SK-N-SH treated with all-trans-retinoic acid at 6 μM for 48 hours (cell line): Measurements from ENCODE around the gene YTHDC2.

Source experiments
- ATAC-seq: fragments of 200-7000 bp; cut with Tn5 transposase; 3 replicates; pipeline ENCODE4 v1.9.1; 2020; ENCODE audit warnings: mild to moderate bottlenecking, moderate library complexity
- ARNTL ChIP-seq: fragments of 450-650 bp; formaldehyde crosslinking; IDR thresholded peaks from 2 replicates; pipeline ENCODE4 v1.5.0; 2020; ENCODE audit warnings: low read depth, mild to moderate bottlenecking, moderate library complexity, borderline replicate concordance
- CSDC2 ChIP-seq: fragments of 250-450 bp; sonication (Bioruptor Pico); IDR thresholded peaks from 2 replicates; pipeline ENCODE4 v1.5.0; 2020; ENCODE audit warnings: mild to moderate bottlenecking, moderate library complexity
- ESRRG ChIP-seq: fragments of 250-450 bp; sonication (Bioruptor Pico); IDR thresholded peaks from 2 replicates; pipeline ENCODE4 v1.6.1; 2021; ENCODE audit warnings: mild to moderate bottlenecking
- GLIS3 ChIP-seq: fragments of 250-450 bp; sonication (Bioruptor Pico); IDR thresholded peaks from 2 replicates; pipeline ENCODE4 v1.5.0; 2020; ENCODE audit warnings: mild to moderate bottlenecking, moderate library complexity
- ISL1 ChIP-seq: fragments of 250-450 bp; sonication (Bioruptor Pico); IDR thresholded peaks from 2 replicates; pipeline ENCODE4 v2.1.2; 2022; ENCODE audit warnings: mild to moderate bottlenecking, moderate library complexity
- OSR1 ChIP-seq: fragments of 250-450 bp; sonication (Bioruptor Pico); IDR thresholded peaks from 2 replicates; pipeline ENCODE4 v1.8.0; 2022; ENCODE audit warnings: moderate library complexity, mild to moderate bottlenecking, inconsistent platforms
- PATZ1 ChIP-seq: fragments of 250-450 bp; sonication (Bioruptor Pico); IDR thresholded peaks from 2 replicates; pipeline ENCODE4 v1.8.0; 2020; ENCODE audit warnings: mild to moderate bottlenecking, moderate library complexity, borderline replicate concordance
- SNAI2 ChIP-seq: fragments of 250-450 bp; sonication (Bioruptor Pico); IDR thresholded peaks from 2 replicates; pipeline ENCODE4 v1.5.0; 2020; ENCODE audit warnings: mild to moderate bottlenecking, moderate library complexity
- TCF4 ChIP-seq: fragments of 250-450 bp; sonication (Bioruptor Pico); IDR thresholded peaks from 2 replicates; pipeline ENCODE4 v1.8.0; 2021; ENCODE audit warnings: mild to moderate bottlenecking, moderate library complexity, borderline replicate concordance
- TOX ChIP-seq: fragments of 250-450 bp; sonication (Bioruptor Pico); IDR thresholded peaks from 2 replicates; pipeline ENCODE4 v1.8.0; 2021; ENCODE audit warnings: mild to moderate bottlenecking, moderate library complexity, borderline replicate concordance
- TSHZ2 ChIP-seq: fragments of 250-450 bp; sonication (Bioruptor Pico); IDR thresholded peaks from 2 replicates; pipeline ENCODE4 v1.5.0; 2020; ENCODE audit warnings: mild to moderate bottlenecking, moderate library complexity
- ZC3H10 ChIP-seq: fragments of 250-450 bp; sonication (Bioruptor Pico); IDR thresholded peaks from 2 replicates; pipeline ENCODE4 v1.5.1; 2021; ENCODE audit warnings: mild to moderate bottlenecking, moderate library complexity
- ZFP3 ChIP-seq: fragments of 250-450 bp; sonication (Bioruptor Pico); IDR thresholded peaks from 2 replicates; pipeline ENCODE4 v1.5.0; 2020; ENCODE audit warnings: mild to moderate bottlenecking, moderate library complexity
- ZFP30 ChIP-seq: fragments of 450-650 bp; formaldehyde crosslinking; IDR thresholded peaks from 2 replicates; pipeline ENCODE4 v1.5.0; 2022; ENCODE audit warnings: mild to moderate bottlenecking, moderate library complexity
- ZNF565 ChIP-seq: fragments of 450-650 bp; formaldehyde crosslinking; conservative IDR thresholded peaks from 2 replicates; pipeline ENCODE4 v1.5.0; 2020; ENCODE audit warnings: low read depth, mild to moderate bottlenecking, moderate library complexity
- ZNF70 ChIP-seq: fragments of 450-650 bp; formaldehyde crosslinking; IDR thresholded peaks from 2 replicates; pipeline ENCODE4 v1.5.0; 2020; ENCODE audit warnings: mild to moderate bottlenecking, moderate library complexity
- TF ChIP-seq, protein P1 (sequence below): fragments of 250-450 bp; sonication (Bioruptor Pico); IDR thresholded peaks from 2 replicates; pipeline ENCODE4 v1.5.1; 2021; ENCODE audit warnings: mild to moderate bottlenecking, moderate library complexity
- TF ChIP-seq, protein P2 (sequence below): fragments of 250-450 bp; sonication (Bioruptor Pico); IDR thresholded peaks from 2 replicates; pipeline ENCODE4 v1.8.0; 2021; ENCODE audit warnings: low read depth, mild to moderate bottlenecking, moderate library complexity, borderline replicate concordance

Gene YTHDC2

DNA sequence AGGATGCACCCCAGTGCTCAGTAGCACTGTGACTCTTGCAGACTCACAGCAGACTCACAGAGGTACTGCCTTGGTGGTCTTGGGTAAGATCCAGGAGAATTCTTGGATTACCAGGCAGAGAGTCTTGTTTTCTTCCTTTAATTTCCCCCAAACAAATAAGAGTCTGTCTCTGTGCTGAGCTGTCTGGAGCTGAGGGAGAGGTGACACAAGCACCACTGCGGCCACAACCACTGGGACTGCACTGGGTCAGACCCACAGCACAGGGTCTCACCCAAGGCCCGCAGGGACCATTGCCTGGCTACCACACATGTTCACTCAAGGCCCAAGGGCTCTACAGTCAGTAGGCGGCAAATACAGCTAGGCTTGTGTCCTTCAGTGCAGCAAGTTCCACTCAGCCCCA lies 11.4 kb upstream of the YTHDC2 start:
- no peak for ATAC-seq
- TF ChIP-seq PATZ1 (CRISPR knock-in tag) (no peak), TOX (CRISPR knock-in tag) (no peak), ZFP30 (CRISPR knock-in tag) (no peak), ZC3H10 (CRISPR knock-in tag) (no peak), TCF4 (no peak), ZNF70 (CRISPR knock-in tag) (no peak)
- TF ChIP-seq, protein P1, sequence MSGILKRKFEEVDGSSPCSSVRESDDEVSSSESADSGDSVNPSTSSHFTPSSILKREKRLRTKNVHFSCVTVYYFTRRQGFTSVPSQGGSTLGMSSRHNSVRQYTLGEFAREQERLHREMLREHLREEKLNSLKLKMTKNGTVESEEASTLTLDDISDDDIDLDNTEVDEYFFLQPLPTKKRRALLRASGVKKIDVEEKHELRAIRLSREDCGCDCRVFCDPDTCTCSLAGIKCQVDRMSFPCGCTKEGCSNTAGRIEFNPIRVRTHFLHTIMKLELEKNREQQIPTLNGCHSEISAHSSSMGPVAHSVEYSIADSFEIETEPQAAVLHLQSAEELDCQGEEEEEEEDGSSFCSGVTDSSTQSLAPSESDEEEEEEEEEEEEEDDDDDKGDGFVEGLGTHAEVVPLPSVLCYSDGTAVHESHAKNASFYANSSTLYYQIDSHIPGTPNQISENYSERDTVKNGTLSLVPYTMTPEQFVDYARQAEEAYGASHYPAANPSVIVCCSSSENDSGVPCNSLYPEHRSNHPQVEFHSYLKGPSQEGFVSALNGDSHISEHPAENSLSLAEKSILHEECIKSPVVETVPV (CRISPR knock-in tag) = no peak
- TF ChIP-seq, protein P2, sequence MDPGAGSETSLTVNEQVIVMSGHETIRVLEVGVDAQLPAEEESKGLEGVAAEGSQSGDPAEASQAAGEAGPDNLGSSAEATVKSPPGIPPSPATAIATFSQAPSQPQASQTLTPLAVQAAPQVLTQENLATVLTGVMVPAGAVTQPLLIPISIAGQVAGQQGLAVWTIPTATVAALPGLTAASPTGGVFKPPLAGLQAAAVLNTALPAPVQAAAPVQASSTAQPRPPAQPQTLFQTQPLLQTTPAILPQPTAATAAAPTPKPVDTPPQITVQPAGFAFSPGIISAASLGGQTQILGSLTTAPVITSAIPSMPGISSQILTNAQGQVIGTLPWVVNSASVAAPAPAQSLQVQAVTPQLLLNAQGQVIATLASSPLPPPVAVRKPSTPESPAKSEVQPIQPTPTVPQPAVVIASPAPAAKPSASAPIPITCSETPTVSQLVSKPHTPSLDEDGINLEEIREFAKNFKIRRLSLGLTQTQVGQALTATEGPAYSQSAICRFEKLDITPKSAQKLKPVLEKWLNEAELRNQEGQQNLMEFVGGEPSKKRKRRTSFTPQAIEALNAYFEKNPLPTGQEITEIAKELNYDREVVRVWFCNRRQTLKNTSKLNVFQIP = no peak
- TF ChIP-seq, all 23 proteins: peak for 0

DNA sequence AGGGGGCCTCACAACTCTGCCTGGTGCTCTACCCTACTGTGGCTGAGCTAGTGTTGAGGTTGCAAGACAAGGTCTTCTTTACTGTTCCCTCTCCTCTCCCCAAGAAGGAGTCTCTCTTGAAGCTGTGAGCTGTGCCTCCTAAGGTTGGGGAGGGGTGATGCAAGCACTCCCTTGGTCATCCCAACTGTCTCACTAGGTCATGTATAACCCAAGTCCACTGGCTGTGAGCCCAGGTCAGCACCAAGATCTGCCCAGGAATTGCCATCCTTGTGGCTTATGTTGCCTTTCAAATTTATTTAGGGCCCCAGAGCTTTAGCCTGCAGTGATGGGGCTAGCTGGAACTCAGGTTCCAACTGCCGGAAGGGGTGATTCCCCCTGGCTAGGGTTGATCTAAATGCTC lies 10.3 kb upstream of the YTHDC2 start:
- no peak for TF ChIP-seq ARNTL (CRISPR knock-in tag)
- no peak for TF ChIP-seq ZFP3 (CRISPR knock-in tag)
- TF ChIP-seq ZNF565 (CRISPR knock-in tag) = no peak
- TF ChIP-seq, protein P2 = no peak
- TF ChIP-seq SNAI2 (CRISPR knock-in tag) = no peak
- TF ChIP-seq ESRRG (CRISPR knock-in tag) = no peak
- TF ChIP-seq TSHZ2 (CRISPR knock-in tag) = no peak
- TF ChIP-seq GLIS3 = no peak
- TF ChIP-seq TOX (CRISPR knock-in tag) = no peak
- TF ChIP-seq PATZ1 (CRISPR knock-in tag) = no peak
- no peak for TF ChIP-seq ZNF70 (CRISPR knock-in tag)

DNA sequence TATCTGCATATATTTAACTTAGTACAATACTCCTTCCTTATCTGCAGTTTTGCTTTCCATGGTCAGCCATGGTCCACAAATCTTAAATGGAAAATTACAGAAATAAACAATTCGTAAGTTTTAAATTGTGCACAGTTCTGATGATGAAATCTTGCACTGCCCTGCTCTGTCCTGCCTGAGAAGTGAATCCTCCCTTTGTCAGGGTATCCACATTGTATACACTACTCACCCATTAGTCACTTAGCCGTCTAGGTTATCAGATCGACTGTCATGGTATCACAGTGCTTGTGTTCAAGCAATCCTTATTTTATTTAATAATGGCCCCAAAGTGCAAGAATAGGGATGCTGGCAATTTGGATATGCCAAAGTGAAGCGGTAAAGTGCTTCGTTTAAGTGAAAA lies 8.3 kb upstream of the YTHDC2 start:
- ATAC-seq = peak; percentile 40; the same call in 1 of the 3 replicates

More for the DNA sequence above, 10.3 kb upstream of the YTHDC2 start:
- ATAC-seq = no peak

More for the DNA sequence above, 8.3 kb upstream of the YTHDC2 start:
- TF ChIP-seq TSHZ2 (CRISPR knock-in tag) (no peak), CSDC2 (CRISPR knock-in tag) (no peak), ISL1 (peak; percentile 32; the same call in 1 of the 2 replicates), SNAI2 (CRISPR knock-in tag) (no peak), OSR1 (CRISPR knock-in tag) (no peak)
